HG02938 (cell line): ENCODE measurements around the gene MYO18B.
"Not testable (repeated sequence)": the region's sequence is repeated elsewhere in the genome, so short reads cannot be mapped to it uniquely, and the experiment has no call there.

Source experiments
- ATAC-seq: cut with Tn5 transposase; IDR thresholded peaks from one replicate; pipeline ENCODE4 v1.9.1; 2021; ENCODE audit warnings: mild to moderate bottlenecking, moderate library complexity; ENCODE audit not compliant: unreplicated experiment

Gene MYO18B

GRCh38 chr22:25969901-25970300 is 227.9 kb downstream of the MYO18B start:
- ATAC-seq, result no peak

GRCh38 chr22:25970374-25970911 is 228.5 kb downstream of the MYO18B start:
- no peak for ATAC-seq

- no peak for ATAC-seq
Measured at GRCh38 chr22:25970999-25971811, 229.2 kb downstream of the MYO18B start.

GRCh38 chr22:25972397-25972796 is 230.4 kb downstream of the MYO18B start:
- no peak for ATAC-seq

GRCh38 chr22:25976356-25976755 is 234.4 kb downstream of the MYO18B start:
- no peak for ATAC-seq

GRCh38 chr22:25979968-25980367 is 238.0 kb downstream of the MYO18B start:
- no peak for ATAC-seq

- ATAC-seq, result not testable (repeated sequence)
Measured at GRCh38 chr22:25984911-25985310, 242.9 kb downstream of the MYO18B start.

- ATAC-seq, result no peak
Measured at GRCh38 chr22:25987948-25988347, 246.0 kb downstream of the MYO18B start.

- no peak for ATAC-seq
Measured at GRCh38 chr22:25990940-25991339, 249.0 kb downstream of the MYO18B start.

GRCh38 chr22:25992331-25992730 is 250.3 kb downstream of the MYO18B start:
- no peak for ATAC-seq

GRCh38 chr22:25996669-25997068 is 254.7 kb downstream of the MYO18B start:
- ATAC-seq, result no peak

GRCh38 chr22:25997886-25998775 is 256.1 kb downstream of the MYO18B start:
- ATAC-seq, result no peak

GRCh38 chr22:26002456-26002855 is 260.5 kb downstream of the MYO18B start:
- no peak for ATAC-seq

GRCh38 chr22:26004477-26004876 is 262.5 kb downstream of the MYO18B start:
- ATAC-seq, result no peak

GRCh38 chr22:26008587-26008986 is 266.6 kb downstream of the MYO18B start:
- ATAC-seq, result no peak

GRCh38 chr22:26016916-26017315 is 274.9 kb downstream of the MYO18B start:
- ATAC-seq, result no peak

GRCh38 chr22:26017932-26018331 is 275.9 kb downstream of the MYO18B start:
- ATAC-seq, result no peak

- ATAC-seq, result no peak
Measured at GRCh38 chr22:26019596-26019995, 277.6 kb downstream of the MYO18B start.

- ATAC-seq, result no peak
Measured at GRCh38 chr22:26021516-26021915, 279.5 kb downstream of the MYO18B start.

GRCh38 chr22:26023104-26023775 is 281.3 kb downstream of the MYO18B start:
- ATAC-seq, result no peak

- no peak for ATAC-seq
Measured at GRCh38 chr22:26025626-26026025, 283.6 kb downstream of the MYO18B start.
